ENCODE measurements around the gene RCOR1.
A peak's percentile ranks its signal among the peaks of the same experiment; 100 is the strongest.

RCOR1 gene

GRCh38 chr14:102684298-102684663 is 91.8 kb downstream of the RCOR1 start:
- DNase-seq, result no peak

GRCh38 chr14:102686196-102686801 is 93.8 kb downstream of the RCOR1 start:
- no peak for DNase-seq

GRCh38 chr14:102688290-102688689 is 95.8 kb downstream of the RCOR1 start:
- DNase-seq, result peak; percentile 52 to 65 (median 62)

- no peak for DNase-seq
These were observed 98.2 kb downstream of the RCOR1 start for GRCh38 chr14:102690509-102691286.

- DNase-seq, result no peak
These were observed 99.3 kb downstream of the RCOR1 start for GRCh38 chr14:102691763-102692162.

- no peak for DNase-seq
These were observed 99.9 kb downstream of the RCOR1 start for GRCh38 chr14:102692334-102692733.

- DNase-seq, result no peak
These were observed 100.7 kb downstream of the RCOR1 start for GRCh38 chr14:102693006-102693755.

GRCh38 chr14:102694530-102695166 is 102.2 kb downstream of the RCOR1 start:
- DNase-seq, result peak; percentile 81 to 87 (median 86)

- DNase-seq, result no peak
These were observed 102.7 kb downstream of the RCOR1 start for GRCh38 chr14:102695167-102695555.

GRCh38 chr14:102696332-102696731 is 103.9 kb downstream of the RCOR1 start:
- DNase-seq, result no peak

- no peak for DNase-seq
These were observed 104.5 kb downstream of the RCOR1 start for GRCh38 chr14:102696856-102697495.

GRCh38 chr14:102697501-102697900 is 105.1 kb downstream of the RCOR1 start:
- no peak for DNase-seq

GRCh38 chr14:102699416-102700110 is 107.1 kb downstream of the RCOR1 start:
- no peak for DNase-seq

- no peak for DNase-seq
These were observed 116.0 kb downstream of the RCOR1 start for GRCh38 chr14:102708494-102708893.

- DNase-seq, result no peak
These were observed 118.8 kb downstream of the RCOR1 start for GRCh38 chr14:102711207-102711606.

- DNase-seq, result no peak
These were observed 119.5 kb downstream of the RCOR1 start for GRCh38 chr14:102711946-102712345.

- no peak for DNase-seq
These were observed 124.8 kb downstream of the RCOR1 start for GRCh38 chr14:102717276-102717675.

- DNase-seq, result no peak
These were observed 130.2 kb downstream of the RCOR1 start for GRCh38 chr14:102722646-102723045.

GRCh38 chr14:102723650-102724049 is 131.2 kb downstream of the RCOR1 start:
- DNase-seq, result no peak

GRCh38 chr14:102726191-102726949 is 133.9 kb downstream of the RCOR1 start:
- no peak for DNase-seq

- no peak for DNase-seq
These were observed 135.1 kb downstream of the RCOR1 start for GRCh38 chr14:102727336-102728095.
